Astrocyte (in vitro differentiated cells and primary cell): ENCODE measurements around the gene ARHGAP26.

Experiments
- CTCF ChIP-seq: IDR thresholded peaks from 2 replicates; pipeline ENCODE4 v1.5.1; 2011; ENCODE audit warnings: low read depth, mild to moderate bottlenecking, inconsistent platforms, low read length, moderate library complexity; ENCODE audit not compliant: insufficient read depth
- EZH2 ChIP-seq: IDR thresholded peaks from 2 replicates; pipeline ENCODE4 v1.6.1; 2012; ENCODE audit warnings: mild to moderate bottlenecking, low read length, inconsistent platforms; ENCODE audit not compliant: insufficient read depth

- TF ChIP-seq CTCF = no peak
- no peak for TF ChIP-seq EZH2
Observed at GRCh38 chr5:143059976-143060765, 290.0 kb downstream of the ARHGAP26 start.
